Measurements from ENCODE around the gene ACLY.
"Not testable (repeated sequence)": the region's sequence is repeated elsewhere in the genome, so short reads cannot be mapped to it uniquely, and the experiment has no call there.

The ACLY gene

DNA sequence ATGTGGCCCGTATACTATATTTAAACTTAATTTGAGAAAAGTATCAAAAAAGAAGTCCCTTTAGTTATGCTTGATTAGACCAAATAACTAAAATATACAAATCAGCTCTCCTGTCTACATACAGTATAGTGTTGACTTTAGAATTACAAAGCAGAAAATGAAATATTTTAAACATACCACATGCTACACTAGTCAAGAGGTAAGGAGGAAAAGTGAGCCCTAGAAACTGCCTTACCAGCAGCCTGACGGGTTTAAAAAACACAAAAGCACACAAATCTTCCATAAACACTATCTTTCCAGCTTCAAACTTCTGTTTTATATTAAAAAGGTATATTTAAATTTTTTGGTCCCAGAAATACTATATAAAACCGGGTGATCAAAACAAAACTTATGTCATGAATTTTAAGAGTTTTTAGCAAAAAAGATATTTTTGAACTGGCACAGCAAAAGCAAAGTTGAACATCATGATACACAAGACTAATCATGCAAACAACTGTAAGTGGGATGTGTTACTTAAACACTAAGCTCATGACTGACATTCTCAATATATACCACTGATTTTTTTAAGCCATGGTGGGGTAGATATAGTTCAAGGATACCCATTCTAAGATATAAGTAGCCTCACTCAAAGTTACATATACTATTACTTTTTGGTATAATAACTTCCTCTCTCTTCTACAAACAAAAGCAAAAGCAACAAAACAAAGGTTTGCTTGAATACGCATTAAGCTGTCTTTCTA, 69.3 kb downstream of the ACLY start:
- H3K36me3 Mint-ChIP-seq: peaks cover 2% of the 10 kb centered on the region
- no peaks in the 10 kb centered on the region for H3K9me3 Mint-ChIP-seq (ENCODE audit: low read depth)
- H3K27ac Mint-ChIP-seq: peak overlapping the region; percentile 41
- H3K27me3 Mint-ChIP-seq: no peaks in the 10 kb centered on the region
- H3K4me3 Mint-ChIP-seq: no peak overlapping the region
- peaks cover 40% of the 10 kb centered on the region for H3K4me1 Mint-ChIP-seq (ENCODE audit: low read depth)

DNA sequence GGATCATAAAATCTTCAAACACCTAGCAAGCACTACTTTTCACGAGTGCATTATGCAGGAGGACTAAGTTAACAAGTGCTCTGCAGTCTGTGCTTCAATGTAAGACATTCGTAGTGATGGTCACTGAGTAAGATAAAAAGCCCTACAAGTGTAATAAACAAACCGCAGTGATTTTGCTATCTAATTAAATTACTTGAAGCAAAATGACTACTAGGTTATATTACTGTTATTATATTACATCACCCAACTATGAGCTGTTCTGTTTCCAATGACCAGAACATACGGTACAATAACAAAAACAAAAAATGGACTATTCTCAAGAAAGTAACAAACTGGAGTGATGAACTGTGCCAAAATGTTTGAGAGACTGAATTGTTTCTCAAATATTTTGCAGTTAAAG, 70.0 kb downstream of the ACLY start:
- no peak overlapping the region for H3K4me3 Mint-ChIP-seq
- peaks cover 2% of the 10 kb centered on the region for H3K36me3 Mint-ChIP-seq
- H3K27me3 Mint-ChIP-seq: no peaks in the 10 kb centered on the region

DNA sequence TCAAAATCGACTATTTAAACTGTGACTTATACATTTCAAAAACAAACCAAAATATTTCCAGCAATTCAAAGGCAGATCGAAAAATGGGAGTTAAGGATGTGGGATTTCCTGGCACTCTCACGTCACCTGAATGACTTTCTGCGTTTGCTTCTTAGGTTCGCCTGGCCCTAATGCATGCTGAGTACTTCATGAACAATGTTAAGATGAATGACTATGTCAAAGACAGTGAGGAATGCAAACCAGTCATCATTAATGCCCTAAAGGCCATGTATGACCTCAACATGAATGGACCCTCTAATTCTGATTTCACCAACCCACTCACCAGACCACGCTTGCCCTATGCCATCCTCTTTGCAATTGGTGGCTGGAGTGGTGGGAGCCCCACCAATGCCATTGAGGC, 73.8 kb downstream of the ACLY start:
- no peaks in the 10 kb centered on the region for H3K27me3 Mint-ChIP-seq
- H3K9me3 Mint-ChIP-seq (ENCODE audit: low read depth): no peaks in the 10 kb centered on the region
- H3K4me1 Mint-ChIP-seq (ENCODE audit: low read depth): peaks cover 10% of the 10 kb centered on the region
- no peak overlapping the region for H3K4me3 Mint-ChIP-seq
- no peak overlapping the region for H3K27ac Mint-ChIP-seq
- H3K36me3 Mint-ChIP-seq: peaks cover 2% of the 10 kb centered on the region

More for the DNA sequence above, 70.0 kb downstream of the ACLY start:
- Mint-ChIP-seq H3K9me3 (ENCODE audit: low read depth) (no peaks in the 10 kb centered on the region), H3K4me1 (ENCODE audit: low read depth) (peaks cover 36% of the 10 kb centered on the region), H3K27ac (no peak overlapping the region)

GRCh38 chr17:41840781-41841180, 78.0 kb downstream of the ACLY start:
- H3K4me3 Mint-ChIP-seq; H3K27me3 Mint-ChIP-seq; H3K27ac Mint-ChIP-seq; H3K4me1 Mint-ChIP-seq (ENCODE audit: low read depth); H3K9me3 Mint-ChIP-seq (ENCODE audit: low read depth); H3K36me3 Mint-ChIP-seq: not testable (repeated sequence)

- not testable (repeated sequence) for H3K36me3 Mint-ChIP-seq; H3K27ac Mint-ChIP-seq; H3K27me3 Mint-ChIP-seq; H3K4me3 Mint-ChIP-seq; H3K9me3 Mint-ChIP-seq (ENCODE audit: low read depth)
- H3K4me1 Mint-ChIP-seq (ENCODE audit: low read depth): peaks cover 18% of the 10 kb centered on the region
Observed at GRCh38 chr17:41839448-41839847, 79.3 kb downstream of the ACLY start.

- peak within 1 kb of the TSS; percentile 82 for H3K4me3 Mint-ChIP-seq
- H3K27me3 Mint-ChIP-seq: no peaks in the 10 kb centered on the region
- H3K9me3 Mint-ChIP-seq (ENCODE audit: low read depth): no peaks in the 10 kb centered on the region
- peaks cover under 1% of the 10 kb centered on the region for H3K36me3 Mint-ChIP-seq
- H3K4me1 Mint-ChIP-seq (ENCODE audit: low read depth): peaks cover 20% of the 10 kb centered on the region
- no peak within 1 kb of the TSS for H3K27ac Mint-ChIP-seq
Observed at GRCh38 chr17:41837761-41838538, 80.8 kb downstream of the ACLY start, which contains the start of gene KLHL10. KLHL10 (plus strand) TSS chr17:41837825; CDS start chr17:41837933, 108 bp downstream.

DNA sequence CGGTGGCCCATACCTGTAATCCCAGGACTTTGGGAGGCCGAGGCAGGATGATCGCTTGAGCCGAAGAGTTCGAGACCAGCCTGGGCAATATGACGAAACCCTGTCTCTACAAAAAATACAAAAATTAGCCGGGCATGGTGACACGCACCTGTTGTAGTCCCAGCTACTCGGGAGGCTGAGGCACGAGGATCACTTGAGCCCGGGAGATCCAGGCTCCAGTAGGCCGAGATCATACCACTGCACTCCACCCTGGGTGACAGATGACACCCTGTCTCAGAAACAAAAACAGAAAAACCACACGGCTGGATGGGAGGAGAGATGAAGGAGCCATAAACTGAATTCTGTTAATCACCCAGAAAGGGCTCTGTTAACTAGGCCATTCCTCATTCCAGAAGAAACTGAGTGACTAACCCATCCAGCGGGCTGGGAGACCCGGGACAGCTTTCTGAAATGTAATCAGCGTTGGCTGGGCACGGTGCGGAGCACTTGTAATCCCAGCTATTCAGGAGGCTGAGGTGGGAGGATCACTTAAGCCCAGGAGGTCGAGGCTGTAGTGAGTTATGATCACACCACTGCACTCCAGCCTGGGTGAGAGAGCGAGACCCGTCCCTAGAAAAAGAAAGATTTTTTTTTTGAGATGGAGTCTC, 82.1 kb downstream of the ACLY start:
- Mint-ChIP-seq H3K36me3 (peaks cover 2% of the 10 kb centered on the region), H3K4me3 (peak overlapping the region; percentile 82)

GRCh38 chr17:41835800-41836549, 82.8 kb downstream of the ACLY start, which contains the start of gene NT5C3B:
NT5C3B (minus strand) TSS chr17:41836232; CDS start chr17:41836193, 39 bp downstream.
- peak within 1 kb of the TSS; percentile 84 for H3K27ac Mint-ChIP-seq
- H3K4me1 Mint-ChIP-seq (ENCODE audit: low read depth): peaks cover 20% of the 10 kb centered on the region
- no peaks in the 10 kb centered on the region for H3K9me3 Mint-ChIP-seq (ENCODE audit: low read depth)
- no peaks in the 10 kb centered on the region for H3K27me3 Mint-ChIP-seq
- H3K36me3 Mint-ChIP-seq: peaks cover 5% of the 10 kb centered on the region
- H3K4me3 Mint-ChIP-seq: peak within 1 kb of the TSS; percentile 90

More for the DNA sequence above, 82.1 kb downstream of the ACLY start:
- no peaks in the 10 kb centered on the region for H3K9me3 Mint-ChIP-seq (ENCODE audit: low read depth)
- peaks cover 20% of the 10 kb centered on the region for H3K4me1 Mint-ChIP-seq (ENCODE audit: low read depth)
- no peak overlapping the region for H3K27ac Mint-ChIP-seq
- H3K27me3 Mint-ChIP-seq: no peaks in the 10 kb centered on the region

DNA sequence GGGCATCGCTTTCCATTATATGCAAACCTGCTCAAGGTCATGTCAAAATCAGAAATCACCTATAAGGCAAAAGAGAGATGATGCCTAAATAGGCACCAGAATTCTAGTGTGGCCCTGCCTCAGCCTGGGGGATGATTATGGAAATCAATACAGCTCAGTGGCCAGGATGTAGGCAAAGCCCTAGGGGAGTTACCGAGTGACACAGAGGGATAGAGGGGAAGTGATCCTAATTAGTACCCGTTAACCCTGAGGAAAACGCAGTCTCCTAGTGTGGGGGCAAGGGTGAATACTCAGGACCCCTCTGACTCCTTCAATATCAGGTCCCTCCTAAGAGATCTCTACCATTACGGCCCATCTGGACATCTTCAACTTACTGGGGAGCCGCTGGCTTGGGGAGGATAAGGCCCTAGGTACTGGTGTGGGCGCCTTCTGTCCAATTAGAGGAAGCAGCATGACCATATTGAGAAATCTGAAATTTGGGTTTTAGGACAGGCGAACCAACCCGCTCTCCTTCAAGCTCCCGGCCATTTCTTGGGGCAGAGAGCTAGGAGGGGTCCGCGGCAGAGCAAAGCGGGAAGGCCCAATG, 83.4 kb downstream of the ACLY start:
- peaks cover 20% of the 10 kb centered on the region for H3K4me1 Mint-ChIP-seq (ENCODE audit: low read depth)
- H3K27me3 Mint-ChIP-seq: no peaks in the 10 kb centered on the region
- peaks cover 5% of the 10 kb centered on the region for H3K36me3 Mint-ChIP-seq
- peak overlapping the region; percentile 84 for H3K27ac Mint-ChIP-seq
- peak overlapping the region; percentile 90 for H3K4me3 Mint-ChIP-seq
- H3K9me3 Mint-ChIP-seq (ENCODE audit: low read depth): no peaks in the 10 kb centered on the region

- not testable (repeated sequence) for H3K36me3 Mint-ChIP-seq; H3K27me3 Mint-ChIP-seq; H3K4me3 Mint-ChIP-seq; H3K9me3 Mint-ChIP-seq (ENCODE audit: low read depth); H3K4me1 Mint-ChIP-seq (ENCODE audit: low read depth); H3K27ac Mint-ChIP-seq
Observed at GRCh38 chr17:41829961-41830360, 88.8 kb downstream of the ACLY start.

GRCh38 chr17:41825175-41825845, 93.4 kb downstream of the ACLY start:
- no peak overlapping the region for H3K27ac Mint-ChIP-seq

GRCh38 chr17:41824086-41824485, 94.7 kb downstream of the ACLY start:
- Mint-ChIP-seq H3K36me3 (no peaks in the 10 kb centered on the region), H3K27ac (no peak overlapping the region), H3K4me1 (ENCODE audit: low read depth) (no peaks in the 10 kb centered on the region), H3K9me3 (ENCODE audit: low read depth) (no peaks in the 10 kb centered on the region), H3K4me3 (no peak overlapping the region), H3K27me3 (no peaks in the 10 kb centered on the region)

More at GRCh38 chr17:41825175-41825845, 93.4 kb downstream of the ACLY start:
- H3K4me3 Mint-ChIP-seq: no peak overlapping the region
- H3K27me3 Mint-ChIP-seq: no peaks in the 10 kb centered on the region
- no peaks in the 10 kb centered on the region for H3K4me1 Mint-ChIP-seq (ENCODE audit: low read depth)
- no peaks in the 10 kb centered on the region for H3K9me3 Mint-ChIP-seq (ENCODE audit: low read depth)
- H3K36me3 Mint-ChIP-seq: no peaks in the 10 kb centered on the region

DNA sequence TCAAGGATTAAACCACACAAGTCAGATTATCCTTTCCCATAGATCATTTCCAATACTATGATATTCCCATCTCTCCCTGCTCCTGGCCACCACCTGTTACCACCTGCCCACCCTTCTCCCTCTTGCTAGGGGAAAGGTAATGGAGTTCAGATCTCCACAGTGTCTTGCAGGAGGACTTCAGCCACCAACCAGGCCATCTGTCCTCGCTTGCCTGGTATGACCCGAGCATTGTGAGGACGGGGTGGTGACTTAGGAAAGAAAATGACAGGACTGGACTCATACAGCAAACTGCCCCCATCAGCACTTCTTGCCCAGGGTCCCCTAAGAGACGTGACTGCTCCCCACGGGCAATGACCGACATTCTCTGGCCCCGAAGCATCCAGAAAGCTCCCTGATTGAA, 95.2 kb downstream of the ACLY start:
- no peaks in the 10 kb centered on the region for H3K9me3 Mint-ChIP-seq (ENCODE audit: low read depth)
- H3K36me3 Mint-ChIP-seq: no peaks in the 10 kb centered on the region
- no peak overlapping the region for H3K4me3 Mint-ChIP-seq
- H3K27me3 Mint-ChIP-seq: no peaks in the 10 kb centered on the region
- no peak overlapping the region for H3K27ac Mint-ChIP-seq
- no peaks in the 10 kb centered on the region for H3K4me1 Mint-ChIP-seq (ENCODE audit: low read depth)

GRCh38 chr17:41823141-41823524, 95.6 kb downstream of the ACLY start:
- Mint-ChIP-seq H3K9me3 (ENCODE audit: low read depth) (no peaks in the 10 kb centered on the region), H3K4me1 (ENCODE audit: low read depth) (no peaks in the 10 kb centered on the region), H3K27me3 (no peaks in the 10 kb centered on the region), H3K36me3 (no peaks in the 10 kb centered on the region), H3K27ac (no peak overlapping the region), H3K4me3 (no peak overlapping the region)

Data from activated naive CD8-positive, alpha-beta T cell (primary cell).